GM20000 (cell line): ENCODE data around the gene FAM53A.
A peak's percentile ranks its signal among the peaks of the same experiment; 100 is the strongest.

Experiments used
- DNase-seq: peaks from one replicate; pipeline ENCODE4 v3.0.0; 2012; ENCODE audit warnings: low spot score
- CTCF ChIP-seq: IDR thresholded peaks from 2 replicates; pipeline ENCODE4 v1.5.1; 2012; ENCODE audit warnings: mild to moderate bottlenecking, control low read depth; ENCODE audit errors: extremely low read depth, missing control alignments

Gene FAM53A

DNA sequence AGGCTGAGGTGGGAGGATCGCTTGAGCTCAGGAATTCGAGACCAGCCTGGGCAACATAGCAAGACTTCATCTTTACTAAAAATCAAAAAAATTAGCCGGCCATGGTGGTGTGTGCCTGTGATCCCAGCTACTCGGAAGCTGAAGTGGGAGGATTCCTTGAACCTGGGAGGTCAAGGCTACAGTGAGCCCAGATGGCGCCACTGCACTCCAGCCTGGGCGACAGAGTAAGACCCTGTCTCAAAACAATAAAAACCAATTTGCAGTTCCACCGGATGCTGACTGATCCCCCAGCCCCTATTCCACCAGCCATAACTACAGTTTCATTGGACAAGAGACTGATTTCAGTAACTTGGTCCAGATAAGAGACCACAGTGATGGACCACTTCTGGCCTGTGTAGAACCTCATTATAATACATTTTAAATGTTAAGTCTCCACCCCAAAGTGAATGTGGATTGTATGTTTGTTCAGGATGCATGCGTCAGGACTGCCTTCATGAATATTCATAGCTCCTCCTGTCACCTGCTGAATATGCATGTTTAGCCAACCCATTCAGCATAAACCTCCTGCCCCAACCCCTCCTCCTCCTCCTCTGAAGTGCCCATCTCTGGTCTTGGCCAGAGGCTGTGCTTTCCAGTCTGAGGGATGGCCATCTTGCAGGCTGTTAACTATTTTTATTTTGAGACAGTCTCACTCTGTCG lies 30.3 kb upstream of the FAM53A start:
- TF ChIP-seq CTCF = no peak
- DNase-seq = no peak

DNA sequence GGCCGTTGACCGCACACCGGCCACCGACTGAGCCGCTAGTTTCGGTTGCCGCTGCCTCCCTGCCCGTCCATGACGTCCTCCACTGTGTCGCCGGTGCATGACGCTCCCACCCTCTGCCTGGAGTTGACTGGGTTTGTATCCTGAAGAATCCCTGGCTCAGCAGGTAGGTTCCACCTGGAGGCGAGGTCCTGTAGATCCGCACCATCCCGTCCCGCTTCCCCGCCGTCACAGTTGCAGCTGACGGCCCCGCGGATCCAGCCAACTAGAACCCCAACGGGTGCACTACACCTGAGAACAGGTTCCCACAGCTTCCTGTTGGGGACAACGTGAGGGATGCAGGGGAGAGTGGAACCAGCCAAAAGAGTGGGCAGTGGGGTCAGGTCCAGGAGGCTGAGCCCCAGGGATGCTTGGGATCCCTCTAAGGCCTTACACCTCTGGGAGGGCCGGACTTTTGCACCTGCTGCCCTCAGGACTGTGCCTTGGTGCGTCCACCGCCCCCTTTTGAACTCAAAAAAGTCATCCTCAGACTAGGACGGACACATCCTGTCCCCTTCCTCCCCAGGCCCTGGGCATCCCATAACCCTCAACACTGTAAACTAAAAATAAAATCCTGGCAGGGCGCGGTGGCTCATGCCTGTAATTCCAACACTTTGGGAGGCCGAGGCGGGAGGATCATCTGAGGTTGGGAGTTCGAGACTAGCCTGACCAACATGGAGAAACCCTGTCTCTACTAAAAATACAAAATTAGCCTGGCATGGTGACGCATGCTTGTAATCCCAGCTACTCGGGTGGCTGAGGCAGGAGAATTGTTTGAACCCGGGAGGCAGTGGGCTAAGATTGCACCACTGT lies 29.1 kb upstream of the FAM53A start:
- DNase-seq = no peak

DNA sequence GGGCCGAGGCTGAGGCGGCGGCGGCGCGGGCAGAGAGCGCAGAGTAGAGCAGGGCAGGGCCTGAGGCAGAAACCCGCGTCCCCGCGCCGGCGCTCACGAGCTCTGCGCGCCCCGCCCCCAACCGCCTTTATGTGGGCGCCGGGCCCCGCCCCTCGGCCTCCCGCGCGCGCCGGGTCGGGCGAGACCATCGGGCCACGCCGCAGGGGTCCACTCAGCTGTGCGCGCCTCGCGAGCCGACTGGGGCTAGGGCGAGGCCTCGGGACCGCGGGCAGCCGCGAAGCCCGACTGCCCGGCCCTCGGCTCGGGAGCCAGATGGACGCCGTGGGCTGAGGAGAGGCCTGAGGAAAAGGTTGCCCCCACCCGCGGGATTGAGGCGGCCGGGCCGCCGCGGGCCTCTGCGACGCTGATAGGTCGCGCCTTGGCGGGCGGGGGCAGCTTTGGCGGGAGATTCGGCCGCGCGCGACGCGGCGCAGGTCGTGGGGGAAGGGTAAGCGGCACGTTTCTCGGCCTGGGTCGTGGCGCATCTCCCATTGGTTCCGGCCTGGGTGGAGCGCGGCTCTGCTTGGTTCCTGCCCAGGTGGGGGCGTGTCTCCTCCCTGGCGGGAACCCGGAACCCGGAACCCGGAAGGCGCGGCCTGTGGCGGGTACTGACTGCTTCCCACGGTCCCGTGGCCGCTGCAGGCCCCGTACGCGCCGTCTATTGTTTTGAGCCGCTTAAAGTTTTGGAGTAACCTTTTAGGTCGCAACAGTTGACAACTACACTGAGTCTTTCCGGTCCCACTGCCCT lies 28.3 kb upstream of the FAM53A start, which contains the start of gene SLBP:
Gene SLBP (minus strand): TSS at position 104 of the 787 bp plus-strand sequence. CDS start 131 bp downstream, outside the sequence.
- no peak for TF ChIP-seq CTCF

More for the DNA sequence above, 29.1 kb upstream of the FAM53A start:
- no peak for TF ChIP-seq CTCF

DNA sequence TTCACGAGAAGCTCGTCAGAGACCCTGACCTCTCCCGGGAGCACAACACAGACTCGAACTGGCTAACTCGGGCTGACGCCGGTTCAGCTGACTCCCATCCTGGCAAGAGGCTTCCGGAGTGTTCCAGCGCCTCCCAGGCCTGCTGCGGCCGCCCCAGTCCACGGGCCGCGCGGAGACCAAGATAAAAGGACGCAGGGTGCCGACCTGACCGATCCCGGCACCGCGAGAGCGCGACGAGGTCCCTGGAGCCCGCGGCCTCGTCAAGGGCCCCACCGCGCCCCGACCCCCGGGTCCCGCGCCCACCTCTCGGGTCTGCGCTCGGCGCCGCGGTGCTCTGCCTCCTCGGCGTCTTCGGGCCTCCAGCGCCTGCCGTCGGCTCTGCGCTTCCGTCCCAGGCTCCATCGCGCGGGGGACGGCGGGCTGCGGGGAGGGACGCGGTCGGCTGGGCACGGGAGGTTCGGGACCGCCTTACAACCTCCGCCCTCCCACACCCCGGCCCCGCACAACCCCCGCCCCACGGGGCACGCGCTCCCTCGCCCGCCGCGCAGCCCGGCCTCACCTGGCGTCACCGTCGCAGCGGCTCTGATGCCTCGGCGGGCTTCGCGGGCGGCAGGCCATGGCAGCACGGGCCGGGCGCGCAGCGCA lies 27.6 kb upstream of the FAM53A start:
- no peak for TF ChIP-seq CTCF
- DNase-seq = peak; percentile 57

More for the DNA sequence above, 28.3 kb upstream of the FAM53A start, which contains the start of gene SLBP:
- peak; percentile 98 for DNase-seq

DNA sequence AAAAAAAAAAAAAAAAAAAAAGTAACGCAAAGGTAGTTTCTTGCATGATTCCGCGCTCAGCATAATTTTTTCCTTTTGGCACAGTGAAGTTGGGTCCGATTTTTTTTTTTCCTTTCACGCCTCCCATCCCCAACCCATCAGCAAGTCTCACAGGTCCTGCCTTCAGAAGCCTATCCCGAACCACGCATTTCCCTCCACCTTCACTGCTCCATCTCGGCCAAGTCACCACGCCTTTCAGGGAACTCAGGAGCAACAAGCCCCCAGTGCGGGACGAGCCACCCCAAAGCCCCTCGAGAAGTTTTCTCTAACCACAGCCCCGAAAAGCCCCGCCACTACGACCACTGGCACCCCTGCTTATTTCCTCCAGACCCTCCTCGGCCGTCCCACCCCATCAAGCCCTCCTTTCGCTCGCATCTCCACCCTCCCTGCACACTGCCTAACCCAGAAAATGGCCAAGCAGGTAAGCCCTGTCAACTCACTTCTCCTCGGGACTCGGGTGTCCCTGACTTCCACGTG lies 27.0 kb upstream of the FAM53A start:
- TF ChIP-seq CTCF = no peak
- DNase-seq = no peak

DNA sequence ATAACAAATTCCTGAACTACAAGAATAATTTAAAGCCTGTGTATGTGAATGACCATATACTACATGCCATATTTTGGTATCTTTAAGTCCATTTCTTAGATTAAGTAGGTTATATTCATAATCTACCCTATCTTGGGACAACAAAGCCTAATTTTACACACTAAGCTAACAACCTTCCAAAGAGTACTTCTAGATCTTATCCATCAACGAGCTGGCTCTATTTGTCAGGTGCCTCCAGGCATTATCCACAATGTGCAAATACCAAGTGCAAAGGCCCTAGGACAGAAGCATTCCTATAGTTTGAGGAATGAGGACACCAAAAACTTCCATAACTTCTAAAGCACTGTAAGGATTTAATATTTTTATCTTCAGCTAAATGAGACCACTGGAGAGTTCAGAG lies 24.5 kb upstream of the FAM53A start:
- no peak for TF ChIP-seq CTCF
- DNase-seq = no peak
